NCI-H1105 treated with DMSO at 0.1 percent for 48 hours (cell line): ENCODE measurements around the gene PLXNA1.
A peak's percentile ranks its signal among the peaks of the same experiment; 100 is the strongest.

Experiments
- DNase-seq: peaks from one replicate; lab custom pipeline; 2025; lab: John Stamatoyannopoulos, UW

PLXNA1 gene

DNA sequence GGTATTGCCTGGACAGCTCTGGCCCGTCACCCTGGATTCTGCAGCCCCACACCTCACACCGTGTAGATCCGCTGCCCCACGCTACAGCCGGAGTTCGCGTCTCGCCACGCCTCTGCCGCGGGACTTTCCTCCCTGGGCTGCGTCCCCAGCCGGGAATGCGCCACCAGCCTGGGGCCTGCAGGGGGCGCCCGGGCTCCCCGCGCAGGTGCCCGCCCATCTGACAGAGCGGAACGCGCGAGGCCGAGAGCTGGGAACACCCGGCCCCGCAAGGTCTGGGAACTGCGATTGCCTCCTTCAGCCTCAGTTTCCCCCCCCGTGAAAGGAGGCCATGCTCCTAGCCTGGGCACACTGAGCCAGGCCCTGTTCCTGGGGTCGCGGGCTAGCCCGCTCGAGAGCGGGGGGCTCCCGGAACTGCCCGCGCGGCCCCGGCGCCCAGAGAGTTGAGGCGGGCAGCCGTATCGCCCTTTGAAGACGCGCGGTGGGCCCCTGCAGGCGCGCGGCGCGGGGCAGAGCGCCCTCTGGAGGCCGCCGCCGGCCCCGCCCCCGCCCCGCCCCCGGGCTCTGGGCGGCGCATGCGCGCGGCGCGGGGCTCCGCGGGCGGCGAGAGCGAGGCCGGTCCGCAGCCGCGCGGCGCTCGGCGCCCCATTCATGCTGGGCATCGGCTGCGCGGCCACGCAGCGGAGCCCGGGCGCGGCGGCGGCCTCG lies at the start of gene PLXNA1:
Gene PLXNA1 (plus strand): TSS at position 645 of the 705 bp plus-strand sequence. CDS start 5,479 bp downstream, outside the sequence.
- peak; percentile 72 for DNase-seq

DNA sequence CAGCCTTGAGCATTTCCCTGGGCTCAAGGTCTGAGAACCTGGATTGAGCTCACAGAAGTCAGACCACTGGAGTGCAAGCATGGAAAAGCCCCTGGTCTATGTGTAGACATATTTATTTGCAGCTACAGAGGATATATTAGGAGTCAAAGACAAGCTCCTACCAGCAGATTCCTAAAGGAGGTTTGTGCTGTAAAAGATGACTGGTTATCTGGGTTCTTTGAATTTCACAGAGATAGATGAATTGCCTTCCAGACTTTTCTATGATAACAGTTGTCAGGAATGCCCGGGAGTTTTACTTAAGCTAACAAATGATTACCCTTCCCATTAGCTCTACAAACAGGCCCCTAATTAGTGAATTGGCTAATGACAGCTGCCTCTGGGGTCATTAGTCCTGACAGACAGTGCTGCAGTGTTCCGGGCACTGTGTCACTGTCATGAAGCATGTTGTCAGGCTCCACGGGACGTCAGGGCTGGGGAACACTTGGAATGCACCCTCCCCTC lies 48.8 kb upstream of the PLXNA1 start:
- peak; percentile 69 for DNase-seq

DNA sequence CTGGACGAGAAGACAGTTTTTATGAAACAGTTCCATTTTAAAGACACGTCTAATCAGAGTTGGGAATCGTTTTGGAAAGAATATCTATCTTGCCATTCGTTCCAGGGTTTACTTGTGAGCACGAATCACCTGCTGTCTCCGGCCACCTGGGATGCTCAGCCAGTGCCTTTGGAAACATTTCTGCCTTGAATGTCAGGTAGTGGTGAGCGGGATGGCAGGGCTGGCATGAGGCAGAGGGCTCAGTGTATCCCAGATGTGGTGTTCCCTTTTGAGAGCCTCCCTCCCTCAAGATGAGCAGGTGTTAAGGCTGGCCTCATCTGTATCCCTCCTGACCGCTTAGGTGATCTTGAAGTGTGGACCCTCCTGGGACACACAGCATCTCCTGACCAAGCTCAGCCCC lies 47.9 kb upstream of the PLXNA1 start:
- no peak for DNase-seq

DNA sequence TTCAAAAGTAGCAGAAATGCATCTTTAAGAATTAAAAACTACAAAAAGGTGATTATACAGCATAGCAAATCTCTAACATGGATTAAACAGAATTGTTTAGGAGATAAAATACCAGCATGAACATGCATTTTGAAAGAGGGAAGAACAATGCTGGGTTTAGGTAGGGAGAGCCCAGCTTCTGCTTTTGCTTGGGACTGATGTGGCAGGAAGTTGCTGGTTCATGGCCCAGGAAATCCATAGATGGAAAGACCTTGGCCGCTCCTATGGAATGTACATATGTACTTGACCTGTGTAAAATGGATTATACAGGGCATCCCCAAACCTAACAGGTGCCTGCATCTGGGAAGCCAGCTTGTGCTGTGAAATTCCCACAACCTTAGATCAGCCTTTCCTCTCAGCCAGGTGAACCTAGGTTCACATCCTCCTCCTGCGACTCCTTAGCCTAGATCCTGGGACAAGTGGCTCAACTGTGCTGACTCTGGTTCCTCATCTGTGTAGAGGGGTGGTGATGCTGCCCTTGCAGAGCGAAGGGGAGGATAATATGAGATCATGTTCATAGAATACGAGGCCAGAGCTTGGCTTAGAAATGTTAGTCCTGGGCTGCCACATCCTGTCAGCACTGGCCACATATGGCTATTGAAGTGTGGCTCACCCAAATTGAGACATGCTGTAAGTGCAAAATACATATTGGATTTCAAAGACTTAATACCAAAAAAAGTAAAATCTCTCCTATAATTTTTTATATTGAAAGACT lies 47.0 kb upstream of the PLXNA1 start:
- no peak for DNase-seq

DNA sequence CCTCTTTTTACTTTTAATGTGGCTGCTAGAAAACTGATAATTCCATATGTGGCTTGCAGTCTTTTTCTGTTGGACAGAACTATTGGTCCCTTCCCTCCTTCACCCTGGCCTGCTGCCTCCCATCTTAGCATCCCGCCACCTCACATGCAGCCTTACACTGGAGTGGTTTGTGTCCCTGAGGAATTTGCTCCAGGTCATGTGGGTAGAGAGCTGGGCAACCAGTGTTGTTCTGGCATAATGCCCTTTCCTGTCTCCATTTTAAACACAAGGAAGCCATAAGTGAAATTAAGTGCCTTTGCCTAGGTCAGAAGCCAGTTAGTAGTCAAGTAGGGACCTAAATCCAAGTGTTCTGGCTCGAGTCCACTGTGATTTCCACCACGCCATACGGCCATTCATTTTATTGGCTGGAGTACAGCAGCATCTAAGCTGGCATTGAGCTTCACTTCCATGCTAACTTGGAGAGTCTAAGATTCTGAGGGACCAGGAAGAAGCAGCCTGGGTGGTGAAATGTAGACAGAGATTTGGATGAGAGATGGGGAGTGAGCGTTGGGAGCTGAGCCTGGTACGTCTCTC lies 46.0 kb upstream of the PLXNA1 start:
- peak; percentile 27 for DNase-seq

DNA sequence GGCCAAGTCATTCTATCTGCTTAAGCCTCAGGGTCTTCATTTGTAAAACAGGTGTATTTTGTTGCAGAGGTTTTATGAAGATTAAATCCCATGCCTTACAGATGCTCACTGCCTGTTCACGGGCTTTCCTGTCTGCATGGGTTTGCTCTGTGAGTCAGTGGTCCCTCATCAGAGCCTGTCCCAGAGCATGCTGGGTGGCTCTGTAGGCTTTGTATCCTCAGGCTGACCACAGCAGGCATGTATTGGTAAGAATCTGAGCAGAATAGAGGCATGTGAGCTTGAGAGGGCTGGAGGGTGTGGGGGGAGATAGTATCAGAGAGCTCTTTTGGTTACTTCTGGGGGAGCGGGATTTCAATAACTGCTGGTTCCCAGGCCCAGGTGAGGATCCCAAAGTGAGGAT lies 45.4 kb upstream of the PLXNA1 start:
- no peak for DNase-seq

DNA sequence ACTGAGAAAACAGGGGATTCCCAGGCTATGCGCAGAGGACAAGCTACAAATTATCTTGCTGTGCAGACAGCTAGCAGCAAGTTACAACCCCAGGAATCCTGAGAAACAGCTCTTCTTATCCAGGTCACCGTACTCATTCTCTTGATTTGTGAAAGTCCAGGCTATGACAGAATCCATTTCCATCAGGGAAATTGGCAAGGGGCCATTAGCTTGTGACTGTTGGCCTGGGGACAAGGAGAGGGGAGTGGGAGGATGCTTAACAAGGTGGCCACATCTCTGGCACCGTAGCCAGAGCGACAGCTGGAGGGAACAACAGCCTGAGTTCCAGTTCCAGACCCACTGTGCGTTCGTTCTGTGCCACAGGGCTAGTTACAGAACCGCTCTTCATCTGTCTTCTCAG lies 44.9 kb upstream of the PLXNA1 start:
- DNase-seq = peak; percentile 73

DNA sequence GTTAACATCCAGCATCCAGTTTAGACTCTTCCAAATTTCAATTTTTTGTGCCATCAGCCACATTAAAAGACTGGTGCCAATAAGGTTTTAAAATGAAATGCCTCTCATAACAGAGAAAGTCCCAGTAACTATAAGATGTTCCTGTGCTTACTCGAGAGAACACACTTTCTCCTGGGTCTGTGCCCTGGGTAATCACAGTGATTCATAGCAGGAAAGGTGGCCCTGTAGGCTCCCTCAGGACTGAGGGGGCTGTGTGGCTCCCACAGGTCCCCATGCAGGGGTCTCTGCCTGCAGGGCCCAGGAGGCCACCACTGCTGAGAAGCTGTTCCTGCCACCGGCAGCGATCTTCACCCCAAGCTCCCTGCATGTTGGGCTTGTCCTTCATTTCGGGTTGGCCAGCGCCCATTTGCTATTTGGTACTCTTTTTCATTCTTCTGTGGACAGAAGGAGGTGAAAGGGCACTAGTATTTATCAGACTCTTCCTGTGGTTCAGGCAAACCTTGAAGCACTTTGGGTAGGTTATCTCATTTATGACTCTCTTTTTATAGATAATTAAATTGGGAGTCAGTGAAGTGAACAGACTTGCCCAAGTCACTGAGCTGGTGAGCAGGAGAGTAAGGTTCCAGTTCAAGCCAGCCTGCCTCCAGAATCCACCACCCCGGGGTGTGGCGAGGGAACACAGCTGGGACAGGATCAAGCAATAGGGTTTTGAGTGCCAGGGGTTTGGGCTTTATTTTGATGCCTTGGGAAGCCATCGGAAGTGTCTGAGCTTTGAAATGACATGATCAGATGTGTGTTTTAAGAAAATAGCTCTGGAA lies 44.2 kb upstream of the PLXNA1 start:
- no peak for DNase-seq

DNA sequence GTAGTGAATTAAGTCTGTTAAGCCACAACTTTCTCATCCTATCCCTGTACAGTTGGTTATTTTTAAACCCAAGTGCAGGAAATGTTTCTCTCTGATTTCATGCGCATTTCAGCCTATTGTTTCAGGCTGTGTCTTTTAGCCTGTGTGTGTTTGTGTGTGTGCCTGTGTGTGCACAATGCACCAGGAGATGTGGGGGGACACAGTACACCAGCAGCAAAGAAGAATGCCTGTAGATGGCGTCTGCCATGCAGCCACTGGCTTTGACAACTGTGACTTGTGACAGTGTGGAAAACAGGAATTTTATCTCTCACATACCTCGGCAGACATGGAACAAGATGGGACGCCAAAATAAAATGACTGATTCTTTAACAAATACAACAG lies 43.6 kb upstream of the PLXNA1 start:
- no peak for DNase-seq

DNA sequence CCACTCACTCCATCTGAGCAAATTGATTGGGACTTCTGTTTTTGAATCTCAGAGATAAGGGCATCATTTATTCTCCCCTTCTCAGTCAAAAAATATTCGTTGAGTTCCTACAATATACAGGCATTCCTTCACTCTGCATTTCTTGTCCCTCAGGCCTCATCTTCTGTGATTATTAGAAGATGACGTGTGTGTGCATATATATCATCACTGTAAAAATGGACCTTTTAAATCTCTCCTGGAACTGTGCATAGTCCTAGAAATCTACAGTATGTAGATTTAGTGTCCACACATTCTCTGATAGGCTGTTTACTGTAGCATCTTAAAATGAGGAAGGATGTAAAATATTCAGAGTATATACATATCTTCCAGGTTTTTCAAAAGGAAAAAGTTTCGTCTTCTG lies 43.2 kb upstream of the PLXNA1 start:
- DNase-seq = no peak

DNA sequence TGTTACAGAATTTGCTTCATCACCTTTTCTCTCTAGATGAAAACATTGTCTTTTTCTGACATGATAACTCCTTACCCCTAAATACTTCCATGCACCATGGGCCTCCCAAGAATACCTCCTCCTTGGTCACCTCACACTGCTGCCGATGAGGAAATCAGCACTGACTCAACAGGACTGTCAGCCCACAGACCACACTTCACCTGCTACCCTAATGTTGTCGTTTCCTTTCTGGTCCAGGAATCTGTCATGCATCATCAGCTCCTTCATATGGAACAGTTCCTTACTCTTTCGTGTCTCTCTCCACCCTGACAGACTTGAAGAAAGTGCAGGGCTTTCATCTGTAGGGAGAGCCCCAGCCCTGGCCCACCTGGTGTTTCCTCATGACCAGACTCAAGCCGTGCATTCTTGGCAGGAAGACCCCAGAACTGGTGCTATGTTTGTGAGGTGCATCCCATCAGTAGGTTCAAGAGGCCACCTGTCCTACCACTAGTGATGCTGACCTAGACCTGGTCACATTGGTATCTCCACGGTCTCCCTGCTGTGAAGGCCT lies 41.1 kb upstream of the PLXNA1 start:
- DNase-seq = no peak

DNA sequence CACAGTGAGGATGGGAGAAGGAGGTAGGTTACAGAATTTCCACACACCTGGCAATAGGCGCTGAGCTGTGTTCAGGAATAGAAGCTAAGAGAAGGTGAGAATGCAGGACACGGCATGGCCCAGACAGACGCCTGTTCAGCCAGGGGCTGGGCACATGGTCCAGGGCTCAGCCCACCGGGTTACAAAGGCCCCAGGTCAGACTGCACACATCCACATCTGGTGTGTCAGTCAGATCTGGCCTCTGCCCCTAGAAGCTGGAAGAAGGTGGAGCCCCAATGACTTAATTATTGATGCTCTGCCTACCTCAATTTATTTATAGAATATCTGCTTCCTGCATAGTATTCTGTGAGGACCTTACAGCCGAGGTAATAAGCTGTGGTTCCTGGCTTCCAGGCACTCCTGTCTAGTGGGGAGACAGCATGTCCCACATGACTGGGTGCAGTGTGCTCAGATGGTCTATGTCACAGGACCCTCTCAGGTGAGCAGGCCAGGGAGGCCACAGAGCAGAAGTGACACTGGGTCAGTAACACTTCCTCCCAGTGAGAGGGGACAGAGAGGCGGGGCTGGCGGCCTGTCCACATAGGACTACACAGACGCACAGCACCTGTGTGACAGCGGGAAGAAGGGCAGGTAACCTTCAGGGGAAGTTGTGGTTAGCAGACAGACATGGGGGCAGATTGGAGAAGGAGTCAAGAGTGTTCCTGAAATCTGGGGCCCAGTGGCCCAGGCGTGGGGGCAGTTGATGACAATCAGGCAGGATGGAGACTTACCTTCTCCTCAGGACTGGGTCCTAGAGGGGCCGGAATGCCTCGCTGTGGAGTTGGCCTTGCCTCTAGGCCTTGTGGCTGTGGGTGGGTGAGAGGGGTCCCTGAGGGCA lies 38.6 kb upstream of the PLXNA1 start:
- DNase-seq = no peak

DNA sequence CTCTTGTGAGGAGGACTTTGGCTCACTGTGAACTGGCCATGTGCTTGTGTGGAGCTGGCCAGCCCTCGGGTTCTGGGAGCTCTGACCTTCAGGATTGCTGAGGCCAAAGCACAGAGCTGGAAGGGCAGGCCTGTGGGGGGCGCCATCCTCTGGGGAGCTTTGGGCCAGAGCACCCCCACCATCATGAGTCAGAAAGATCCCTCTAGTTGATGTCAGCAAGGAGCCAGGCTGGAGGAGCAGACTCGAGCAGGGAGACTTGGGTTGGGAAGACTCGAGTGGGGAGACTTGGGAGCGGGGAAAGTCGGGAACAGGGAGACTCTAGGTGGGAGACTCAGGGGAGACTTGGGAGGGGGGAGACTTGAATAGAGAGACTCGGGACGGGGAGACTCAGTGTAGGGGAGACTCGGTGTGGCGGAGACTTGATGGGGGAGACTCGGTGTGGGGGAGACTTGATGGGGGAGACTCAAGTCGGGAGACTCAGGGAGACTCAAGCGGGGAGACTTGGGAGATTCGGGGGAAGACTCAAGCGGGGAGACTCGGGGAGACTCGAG lies 37.7 kb upstream of the PLXNA1 start:
- DNase-seq = no peak

DNA sequence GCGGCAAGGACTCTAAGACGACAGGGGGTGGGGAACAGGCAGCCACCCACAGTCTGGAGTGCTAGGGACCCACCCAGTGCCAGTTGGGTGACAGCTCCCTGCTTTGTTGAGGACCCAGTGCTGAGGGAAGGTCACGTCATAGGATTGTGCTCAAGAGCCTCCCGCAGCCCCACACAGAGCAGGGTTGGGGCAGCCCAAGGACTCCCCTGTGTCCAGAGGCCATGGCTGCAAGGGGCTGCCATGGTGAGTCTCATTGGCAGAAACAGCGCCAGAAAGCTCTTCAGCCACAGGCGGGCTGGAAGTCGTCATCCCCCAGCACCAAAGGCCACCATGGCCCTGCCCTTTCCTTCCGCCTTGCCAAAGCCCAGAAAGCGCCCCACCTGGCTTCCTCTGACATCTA lies 37.0 kb upstream of the PLXNA1 start:
- no peak for DNase-seq

DNA sequence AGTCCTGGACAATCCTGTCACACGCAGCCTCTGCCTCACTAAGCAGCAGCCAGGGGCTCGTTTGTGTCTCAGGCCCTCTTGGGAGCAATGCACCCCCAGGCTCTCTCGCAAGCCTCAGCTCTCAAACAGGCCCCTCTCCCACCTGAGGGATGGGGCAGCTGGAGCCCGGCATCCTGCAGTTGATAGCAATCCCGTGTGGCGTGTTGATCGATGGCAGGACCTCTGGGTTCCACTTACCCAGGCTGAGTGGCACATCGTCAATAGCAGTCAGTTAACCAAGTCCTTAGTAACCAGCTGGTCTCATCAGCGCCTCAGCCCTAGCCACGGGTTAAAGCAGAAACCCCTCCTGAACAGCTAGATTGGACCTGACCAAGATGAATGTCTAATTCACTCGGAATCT lies 36.5 kb upstream of the PLXNA1 start:
- DNase-seq = no peak

DNA sequence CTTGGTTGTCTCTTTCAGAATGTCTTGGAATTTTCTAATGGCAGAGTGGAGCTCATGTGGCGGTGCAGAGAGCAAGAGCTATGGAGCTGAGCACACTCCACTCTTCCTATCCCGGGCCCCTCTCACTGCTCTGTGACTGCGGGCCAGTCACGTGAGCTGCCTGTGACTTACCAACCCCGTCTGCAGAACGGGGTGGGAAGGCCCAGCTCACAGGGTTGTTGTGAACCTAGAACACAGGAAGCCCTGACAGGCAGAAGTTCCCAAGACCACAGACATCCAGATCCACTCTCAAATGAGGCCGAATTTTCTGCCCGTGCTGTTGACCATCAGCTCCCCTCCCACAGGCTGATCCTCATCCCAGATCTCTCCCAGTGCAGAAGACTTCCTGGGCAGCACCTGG lies 35.5 kb upstream of the PLXNA1 start:
- no peak for DNase-seq

DNA sequence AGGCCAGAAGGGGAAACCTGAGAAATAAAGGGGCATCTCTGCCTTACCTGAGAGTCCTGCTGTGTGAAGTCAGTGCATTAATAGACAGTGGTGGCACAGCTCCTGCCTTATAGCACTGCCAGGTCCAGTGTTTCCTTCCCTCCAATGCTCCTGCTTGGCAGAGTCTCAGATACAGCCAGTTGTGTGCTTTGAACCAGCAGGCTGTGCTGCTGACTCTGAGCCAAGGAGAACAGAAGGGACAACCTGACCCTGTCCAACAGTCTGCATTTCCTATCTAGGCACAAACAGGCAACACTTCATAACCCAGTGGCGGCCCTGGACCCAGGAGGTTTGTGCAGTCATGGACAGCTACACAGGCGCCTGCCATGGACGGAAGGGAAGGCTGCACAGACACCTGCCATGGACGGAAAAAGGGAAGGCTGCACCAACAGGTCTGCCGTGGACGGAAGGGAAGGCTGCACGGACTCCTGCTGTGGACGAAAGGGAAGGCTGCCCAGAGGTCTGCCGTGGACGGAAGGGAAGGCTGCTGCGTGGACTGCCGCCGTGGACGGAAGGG lies 33.9 kb upstream of the PLXNA1 start:
- DNase-seq = no peak

DNA sequence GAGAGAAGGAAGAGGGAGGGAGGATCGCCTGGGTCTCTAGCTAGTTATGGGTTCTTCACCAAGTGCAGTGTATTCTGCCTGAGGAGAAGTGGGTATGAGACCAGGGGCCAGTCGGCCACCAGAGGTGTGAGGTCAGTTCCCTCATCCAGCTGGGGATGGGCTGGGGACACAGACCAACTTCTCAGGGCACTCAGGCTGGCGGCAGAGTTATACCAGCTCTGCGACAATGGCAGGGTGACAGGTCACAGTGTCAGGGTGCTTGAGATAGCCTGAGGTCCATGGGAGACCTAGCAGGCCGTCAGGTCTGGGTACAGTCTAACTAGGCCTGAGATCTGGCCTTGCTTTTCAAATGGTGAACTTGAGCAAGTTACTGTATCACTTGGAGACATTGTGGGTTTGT lies 31.4 kb upstream of the PLXNA1 start:
- no peak for DNase-seq

DNA sequence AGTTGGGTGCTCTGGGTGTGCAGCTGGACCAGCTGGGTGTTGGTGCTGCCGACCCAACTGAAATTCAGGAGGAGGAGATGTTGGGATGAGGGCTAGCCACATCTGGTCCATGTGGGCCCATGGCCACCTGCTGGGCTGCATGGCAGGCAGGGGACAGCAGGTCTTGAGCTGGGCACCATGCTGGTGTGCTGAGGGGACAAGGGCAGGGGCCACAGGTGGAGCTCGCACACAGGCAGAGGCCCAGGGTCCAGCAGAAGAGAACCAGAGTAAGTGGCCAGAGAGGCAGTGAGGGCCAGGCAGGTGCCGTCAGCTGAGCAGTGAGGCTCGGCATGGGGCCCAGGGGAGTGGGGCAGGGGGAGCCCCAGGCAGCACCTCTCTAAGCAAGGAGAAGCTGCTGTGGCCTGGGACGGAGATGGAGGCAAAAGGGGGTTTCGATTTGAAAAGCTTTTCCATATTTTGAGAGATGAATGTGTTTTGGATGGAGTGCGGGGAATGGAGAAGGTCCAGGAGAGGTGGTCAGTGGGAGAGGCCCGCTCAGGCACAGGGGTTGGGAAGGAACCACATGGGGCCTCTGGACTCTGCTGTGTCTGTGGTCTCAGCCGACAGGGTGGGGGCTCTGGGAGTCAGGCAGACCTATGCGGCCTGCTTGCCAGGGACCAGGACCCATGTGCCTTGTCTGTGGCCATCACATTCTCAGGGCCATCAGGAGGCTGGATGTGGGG lies 30.5 kb upstream of the PLXNA1 start:
- no peak for DNase-seq
